GM18909 (cell line): ENCODE measurements around the gene EPHB3.

Experiments
- ATAC-seq: cut with Tn5 transposase; IDR thresholded peaks from one replicate; pipeline ENCODE4 v1.9.1; 2021; ENCODE audit warnings: mild to moderate bottlenecking; ENCODE audit not compliant: unreplicated experiment, poor library complexity

EPHB3 gene

GRCh38 chr3:184576457-184577240 is 15.1 kb downstream of the EPHB3 start:
- ATAC-seq, result no peak

- no peak for ATAC-seq
Measured at GRCh38 chr3:184577546-184577945, 16.0 kb downstream of the EPHB3 start.

GRCh38 chr3:184578218-184578617 is 16.6 kb downstream of the EPHB3 start:
- ATAC-seq, result no peak

GRCh38 chr3:184578822-184579221 is 17.2 kb downstream of the EPHB3 start:
- ATAC-seq, result no peak

GRCh38 chr3:184579513-184579912 is 17.9 kb downstream of the EPHB3 start:
- no peak for ATAC-seq

- ATAC-seq, result no peak
Measured at GRCh38 chr3:184580376-184580775, 18.8 kb downstream of the EPHB3 start.

GRCh38 chr3:184581331-184581855 is 19.8 kb downstream of the EPHB3 start:
- no peak for ATAC-seq

GRCh38 chr3:184582646-184583577 is 21.3 kb downstream of the EPHB3 start:
- ATAC-seq, result no peak

GRCh38 chr3:184583578-184584451 is 22.2 kb downstream of the EPHB3 start:
- no peak for ATAC-seq

- ATAC-seq, result no peak
Measured at GRCh38 chr3:184584464-184584891, 22.9 kb downstream of the EPHB3 start.

GRCh38 chr3:184585545-184585944 is 24.0 kb downstream of the EPHB3 start:
- no peak for ATAC-seq

- ATAC-seq, result no peak
Measured at GRCh38 chr3:184586851-184587250, 25.3 kb downstream of the EPHB3 start.

GRCh38 chr3:184588776-184589175 is 27.2 kb downstream of the EPHB3 start:
- ATAC-seq, result no peak

- ATAC-seq, result no peak
Measured at GRCh38 chr3:184590795-184591194, 29.2 kb downstream of the EPHB3 start.

GRCh38 chr3:184591789-184592188 is 30.2 kb downstream of the EPHB3 start:
- no peak for ATAC-seq

GRCh38 chr3:184592371-184593219 is 31.0 kb downstream of the EPHB3 start:
- ATAC-seq, result no peak

GRCh38 chr3:184593220-184593927 is 31.8 kb downstream of the EPHB3 start:
- ATAC-seq, result no peak

GRCh38 chr3:184593928-184594303 is 32.3 kb downstream of the EPHB3 start:
- no peak for ATAC-seq
